Immature natural killer cell (primary cell): Measurements from ENCODE around the gene TRIM42. TPM values are rescaled to one million over a fixed set of nuclear protein-coding genes. Genes with fewer than 3 reads are reported as not detected.

Source experiments
- DNase-seq, 3 donors: peaks; one replicate each; pipeline ENCODE4 v3.0.0; 2022; ENCODE audit warnings: mixed read lengths in 1 of 3
- H3K27ac Mint-ChIP-seq, 6 donors: one replicate each; pipeline ENCODE4 v1.8.0; 2020; ENCODE audit warnings: mixed read lengths in 6 of 6, mild to moderate bottlenecking in 5 of 6, inconsistent platforms in 4 of 6, moderate library complexity in 3 of 6
- H3K27me3 Mint-ChIP-seq, 3 donors: one replicate each; pipeline ENCODE4 v1.8.0; 2020 to 2021; ENCODE audit warnings: low read depth in 3 of 3, mild to moderate bottlenecking in 3 of 3, mixed read lengths in 3 of 3, moderate library complexity in 3 of 3, inconsistent platforms in 1 of 3
- H3K36me3 Mint-ChIP-seq, 3 donors: one replicate each; pipeline ENCODE4 v1.8.0; 2020; ENCODE audit warnings: mixed read lengths in 3 of 3, inconsistent platforms in 2 of 3, mild to moderate bottlenecking in 2 of 3
- H3K4me1 Mint-ChIP-seq, 2 donors: one replicate each; pipeline ENCODE4 v1.8.0; 2020; ENCODE audit warnings: inconsistent platforms in 2 of 2, mild to moderate bottlenecking in 2 of 2, mixed read lengths in 2 of 2, moderate library complexity in 1 of 2
- H3K4me3 Mint-ChIP-seq, 5 donors: one replicate each; pipeline ENCODE4 v1.8.0; 2020; ENCODE audit warnings: mild to moderate bottlenecking in 5 of 5, mixed read lengths in 5 of 5, inconsistent platforms in 3 of 5, moderate library complexity in 3 of 5
- H3K9me3 Mint-ChIP-seq, 6 donors: one replicate each; pipeline ENCODE4 v1.8.0; 2020; ENCODE audit warnings: mild to moderate bottlenecking in 6 of 6, mixed read lengths in 6 of 6, inconsistent platforms in 4 of 6, moderate library complexity in 3 of 6
- polyA plus RNA-seq, 3 donors: library from polyadenylated mRNA; unstranded; fragments of 300-500 nt; fragmentation: Illumina TruSeq; gene quantifications; one replicate each; pipeline ENCODE4 v1.2.3, GENCODE V29; 2021

The TRIM42 gene
- polyA plus RNA-seq, 3 donors from 2014 or later: not detected

DNA sequence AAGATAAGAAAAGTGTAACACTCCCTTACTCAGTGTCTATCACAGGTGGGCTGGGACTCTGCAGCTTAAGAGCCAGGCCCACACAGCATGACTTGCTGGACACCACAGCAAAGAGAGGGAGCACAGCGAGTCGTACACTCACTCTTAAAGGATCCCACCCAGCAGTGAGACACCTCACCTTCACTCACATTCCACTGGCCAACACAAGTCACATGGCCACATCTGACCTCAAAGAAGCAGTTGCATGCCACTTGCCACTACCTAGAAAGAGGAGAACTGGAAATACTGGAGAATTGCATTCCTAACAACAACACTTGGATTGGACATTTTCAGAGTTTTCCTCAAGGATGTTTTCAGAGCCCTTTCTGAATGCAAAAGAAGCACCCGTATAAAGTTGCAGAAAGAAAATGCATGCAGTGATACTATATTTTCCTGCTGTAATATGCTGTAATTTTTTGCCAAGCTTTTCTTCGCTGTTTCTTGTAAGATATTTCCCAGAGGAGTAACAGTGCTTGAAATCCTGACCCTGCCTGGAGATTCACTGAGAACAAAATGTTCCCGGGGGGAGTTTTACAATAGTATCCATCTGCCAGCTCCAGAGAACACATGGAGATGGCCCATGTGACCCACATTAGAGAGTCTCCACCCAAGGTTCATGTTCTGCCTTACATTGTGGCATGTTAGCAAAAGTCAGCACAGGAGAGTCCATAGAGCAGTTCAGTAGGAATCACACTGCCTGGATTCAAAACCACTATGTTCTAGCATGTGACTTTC, 42.2 kb downstream of the TRIM42 start:
- no peak overlapping the region for H3K4me3 Mint-ChIP-seq
- DNase-seq: no peak
- peaks cover 0 to 3% (median 3%) of the 10 kb centered on the region in 3 donors for H3K27me3 Mint-ChIP-seq
- peaks cover 0 to 10% (median 0%) of the 10 kb centered on the region in 6 donors for H3K9me3 Mint-ChIP-seq
- no peaks in the 10 kb centered on the region for H3K36me3 Mint-ChIP-seq
- H3K4me1 Mint-ChIP-seq: no peaks in the 10 kb centered on the region
- H3K27ac Mint-ChIP-seq: no peak overlapping the region

DNA sequence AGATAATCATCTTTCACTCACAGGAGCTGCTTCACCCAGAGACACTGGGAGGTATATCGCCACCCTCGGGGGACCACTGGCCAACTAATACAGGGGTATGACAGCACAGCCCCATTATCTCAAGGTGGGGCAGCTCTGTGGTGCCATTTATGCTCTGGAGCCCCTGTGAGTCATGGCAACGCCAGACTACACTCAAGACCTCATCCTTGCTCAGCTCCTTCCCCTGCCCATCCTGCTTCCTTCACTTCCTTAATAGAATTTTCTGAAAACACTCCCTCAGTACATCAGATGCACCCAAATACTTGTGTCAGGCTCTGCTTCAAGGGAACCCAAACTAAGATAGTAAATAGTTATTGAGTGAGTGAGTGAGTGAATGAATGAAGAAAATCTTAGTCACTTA, 45.7 kb downstream of the TRIM42 start:
- Mint-ChIP-seq H3K36me3 (no peaks in the 10 kb centered on the region), H3K27me3 (peaks cover 0 to 3% (median 3%) of the 10 kb centered on the region in 3 donors), H3K27ac (no peak overlapping the region), H3K4me3 (no peak overlapping the region), H3K4me1 (no peaks in the 10 kb centered on the region), H3K9me3 (peaks cover 0 to 10% (median 0%) of the 10 kb centered on the region in 6 donors)
- no peak for DNase-seq

DNA sequence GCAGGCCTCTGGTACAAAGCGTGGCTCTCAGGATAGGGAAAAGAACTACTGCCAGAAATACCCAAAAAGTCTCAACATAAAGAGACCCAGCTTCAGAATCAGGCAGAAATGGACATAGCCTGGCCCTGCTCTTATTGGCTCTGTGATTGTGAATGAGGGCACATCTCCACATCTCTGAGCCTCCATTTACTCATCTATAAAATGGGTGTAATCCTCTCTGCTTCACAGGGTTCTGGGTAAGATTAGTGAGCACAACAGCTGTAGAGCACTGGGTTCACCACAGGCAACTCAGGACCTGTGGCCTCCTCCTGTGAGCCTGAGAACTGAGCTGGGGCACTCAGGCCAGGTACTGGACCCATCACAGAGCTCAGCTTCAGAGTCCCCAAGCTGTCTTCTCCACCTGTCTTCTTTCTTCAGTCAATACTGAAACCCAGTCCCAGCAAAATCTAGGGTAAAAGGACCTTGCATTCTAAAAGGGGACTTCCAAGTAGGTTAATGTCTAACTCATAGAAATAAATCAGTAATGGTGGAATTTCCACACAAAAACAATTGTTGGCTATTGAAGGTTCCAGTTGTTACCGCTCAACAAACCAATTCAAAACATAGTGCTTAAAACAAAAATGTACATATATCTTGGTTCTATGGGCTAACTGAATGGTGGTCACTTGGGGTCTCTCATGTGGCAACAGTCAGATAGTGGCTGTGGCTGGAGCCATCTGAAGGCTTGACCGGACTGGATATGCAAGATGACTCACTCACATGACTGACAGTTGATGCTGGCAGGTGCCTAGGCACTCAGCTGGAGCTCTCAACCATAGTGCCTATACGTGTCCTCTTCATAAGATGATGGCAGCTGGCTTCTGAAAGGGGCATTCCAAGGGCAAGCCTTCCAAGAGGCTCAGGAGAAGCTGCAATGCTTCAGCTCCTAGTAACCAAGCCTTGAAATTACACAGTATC, 47.3 kb downstream of the TRIM42 start:
- no peaks in the 10 kb centered on the region for H3K4me1 Mint-ChIP-seq
- H3K27ac Mint-ChIP-seq: no peak overlapping the region
- DNase-seq: no peak
- peaks cover 0 to 9% (median 0%) of the 10 kb centered on the region in 6 donors for H3K9me3 Mint-ChIP-seq
- H3K27me3 Mint-ChIP-seq: peaks cover 0 to 7% (median 0%) of the 10 kb centered on the region in 3 donors
- no peak overlapping the region for H3K4me3 Mint-ChIP-seq
- H3K36me3 Mint-ChIP-seq: no peaks in the 10 kb centered on the region

DNA sequence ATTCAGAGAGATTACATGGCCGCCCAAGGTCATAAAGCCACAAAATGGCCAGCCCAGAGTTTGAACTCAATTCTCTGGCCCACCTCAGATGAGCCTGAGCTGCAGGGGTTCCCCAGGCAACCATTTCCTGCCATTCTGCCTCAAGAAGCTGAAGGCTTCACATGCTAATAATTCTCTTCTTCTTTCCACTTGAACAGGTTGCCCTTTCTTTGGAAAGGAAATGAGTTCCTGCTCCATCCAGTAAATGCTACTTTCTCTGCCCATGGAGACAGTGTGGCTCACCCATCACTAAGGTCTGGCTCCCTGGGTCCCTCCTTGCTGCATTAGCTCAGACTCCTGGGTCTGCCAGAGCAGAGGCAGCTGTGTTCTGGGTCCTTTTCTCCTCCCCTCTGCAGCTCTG, 48.2 kb downstream of the TRIM42 start:
- H3K9me3 Mint-ChIP-seq: peaks cover 0 to 5% (median 0%) of the 10 kb centered on the region in 6 donors
- DNase-seq: no peak
- H3K4me1 Mint-ChIP-seq: no peaks in the 10 kb centered on the region
- no peaks in the 10 kb centered on the region for H3K36me3 Mint-ChIP-seq
- H3K4me3 Mint-ChIP-seq: no peak overlapping the region
- no peak overlapping the region for H3K27ac Mint-ChIP-seq
- H3K27me3 Mint-ChIP-seq: peaks cover 0 to 7% (median 0%) of the 10 kb centered on the region in 3 donors

DNA sequence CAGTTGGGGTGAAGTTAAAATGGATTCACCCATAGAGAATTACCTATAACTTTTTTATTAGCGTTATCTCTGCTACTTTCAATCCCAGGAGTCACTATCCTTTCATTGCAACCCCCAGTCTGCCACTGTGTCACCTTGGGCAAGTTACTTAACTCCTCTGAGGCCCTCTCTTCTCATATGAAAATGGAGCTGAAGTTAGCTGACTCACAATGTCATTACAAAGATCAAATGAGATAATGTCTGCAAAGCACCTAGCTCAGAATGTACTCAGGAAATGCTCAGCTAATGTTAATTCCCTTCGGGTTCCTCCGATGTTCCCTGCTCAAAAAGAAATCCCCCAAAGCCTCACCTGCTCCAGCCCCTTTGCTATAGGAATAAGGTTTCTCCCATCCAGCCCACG, 50.0 kb downstream of the TRIM42 start:
- no peak overlapping the region for H3K4me3 Mint-ChIP-seq
- H3K4me1 Mint-ChIP-seq: no peaks in the 10 kb centered on the region
- no peak for DNase-seq
- no peak overlapping the region for H3K27ac Mint-ChIP-seq
- H3K27me3 Mint-ChIP-seq: peaks cover 0 to 11% (median 0%) of the 10 kb centered on the region in 3 donors
- no peaks in the 10 kb centered on the region for H3K36me3 Mint-ChIP-seq
- peaks cover 0 to 4% (median 0%) of the 10 kb centered on the region in 6 donors for H3K9me3 Mint-ChIP-seq

- no peak for DNase-seq
- Mint-ChIP-seq H3K9me3 (no peaks in the 10 kb centered on the region), H3K4me1 (no peaks in the 10 kb centered on the region), H3K36me3 (no peaks in the 10 kb centered on the region), H3K4me3 (no peak overlapping the region), H3K27ac (no peak overlapping the region), H3K27me3 (peaks cover 0 to 11% (median 3%) of the 10 kb centered on the region in 3 donors)
Measured at GRCh38 chr3:140731440-140732119, 53.7 kb downstream of the TRIM42 start.

GRCh38 chr3:140733623-140734022, 55.8 kb downstream of the TRIM42 start:
- H3K4me1 Mint-ChIP-seq: no peaks in the 10 kb centered on the region
- DNase-seq: no peak
- H3K27me3 Mint-ChIP-seq: peaks cover 3 to 14% (median 5%) of the 10 kb centered on the region in 3 donors
- no peaks in the 10 kb centered on the region for H3K36me3 Mint-ChIP-seq
- no peak overlapping the region for H3K27ac Mint-ChIP-seq
- peaks cover 0 to 2% (median 0%) of the 10 kb centered on the region in 6 donors for H3K9me3 Mint-ChIP-seq
- no peak overlapping the region for H3K4me3 Mint-ChIP-seq

GRCh38 chr3:140736863-140737460, 59.1 kb downstream of the TRIM42 start:
- Mint-ChIP-seq H3K27me3 (peaks cover 3 to 11% (median 9%) of the 10 kb centered on the region in 3 donors), H3K4me1 (no peaks in the 10 kb centered on the region), H3K4me3 (no peak overlapping the region), H3K36me3 (no peaks in the 10 kb centered on the region), H3K9me3 (peaks cover 0 to 2% (median 0%) of the 10 kb centered on the region in 6 donors), H3K27ac (no peak overlapping the region)
- no peak for DNase-seq

DNA sequence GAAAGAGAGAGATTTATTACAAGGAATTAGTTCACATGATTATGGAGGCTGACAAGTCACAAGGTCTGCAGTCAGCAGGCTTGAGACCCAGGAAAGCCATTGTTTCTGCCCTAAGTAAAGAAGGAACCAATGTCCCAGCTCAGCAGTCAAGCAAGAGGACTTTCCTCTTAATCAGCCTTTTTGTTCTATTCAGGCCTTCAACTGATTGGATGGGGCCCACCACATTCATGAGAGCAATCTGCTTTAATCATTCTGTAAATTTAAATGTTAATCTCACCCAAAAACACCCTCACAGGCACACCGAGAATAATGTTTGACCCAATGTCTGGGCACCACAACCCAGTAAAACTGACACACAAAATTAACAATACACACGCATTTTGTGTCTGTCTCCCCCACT, 64.3 kb downstream of the TRIM42 start:
- H3K36me3 Mint-ChIP-seq: no peaks in the 10 kb centered on the region
- no peak overlapping the region for H3K4me3 Mint-ChIP-seq
- H3K27ac Mint-ChIP-seq: no peak overlapping the region
- H3K4me1 Mint-ChIP-seq: no peaks in the 10 kb centered on the region
- no peak for DNase-seq
- H3K9me3 Mint-ChIP-seq: peaks cover 0 to 2% (median 0%) of the 10 kb centered on the region in 6 donors
- peaks cover 3 to 10% (median 6%) of the 10 kb centered on the region in 3 donors for H3K27me3 Mint-ChIP-seq

GRCh38 chr3:140748171-140748570, 70.3 kb downstream of the TRIM42 start:
- no peaks in the 10 kb centered on the region for H3K4me1 Mint-ChIP-seq
- H3K4me3 Mint-ChIP-seq: no peak overlapping the region
- no peak for DNase-seq
- no peaks in the 10 kb centered on the region for H3K36me3 Mint-ChIP-seq
- no peaks in the 10 kb centered on the region for H3K9me3 Mint-ChIP-seq
- no peak overlapping the region for H3K27ac Mint-ChIP-seq
- H3K27me3 Mint-ChIP-seq: peaks cover 3 to 8% (median 4%) of the 10 kb centered on the region in 3 donors

GRCh38 chr3:140748903-140749302, 71.0 kb downstream of the TRIM42 start:
- DNase-seq: no peak
- H3K4me3 Mint-ChIP-seq: no peak overlapping the region
- H3K4me1 Mint-ChIP-seq: peaks cover 1 to 2% of the 10 kb centered on the region in 2 donors
- no peak overlapping the region for H3K27ac Mint-ChIP-seq
- H3K36me3 Mint-ChIP-seq: no peaks in the 10 kb centered on the region
- H3K27me3 Mint-ChIP-seq: peaks cover 3 to 9% (median 6%) of the 10 kb centered on the region in 3 donors
- no peaks in the 10 kb centered on the region for H3K9me3 Mint-ChIP-seq
